GM12878 (cell line): ENCODE measurements around the gene AGAP1. TPM values are rescaled to one million over a fixed set of nuclear protein-coding genes. Genes with fewer than 3 reads are reported as not detected.

Experiments used
- CHD2 ChIP-seq: IDR thresholded peaks from 2 replicates; pipeline ENCODE4 v1.6.1; 2011; ENCODE audit warnings: low read depth, low read length, improper control_type of control experiment, borderline replicate concordance
- DPF2 ChIP-seq: fragments of 450-650 bp; IDR thresholded peaks from 2 replicates; pipeline ENCODE4 v1.6.1; 2017; ENCODE audit warnings: mild to moderate bottlenecking
- IRF4 ChIP-seq: IDR thresholded peaks from 2 replicates; pipeline ENCODE4 v1.6.1; 2011; ENCODE audit warnings: low read depth, low read length
- JUND ChIP-seq: IDR thresholded peaks from 2 replicates; pipeline ENCODE4 v1.6.1; 2012; ENCODE audit warnings: low read depth, mild to moderate bottlenecking, low read length, improper control_type of control experiment, moderate library complexity
- MYC ChIP-seq: IDR thresholded peaks from 2 replicates; pipeline ENCODE4 v1.6.1; 2011; ENCODE audit warnings: mild to moderate bottlenecking, low read length, moderate library complexity, inconsistent platforms; ENCODE audit not compliant: insufficient read depth, insufficient replicate concordance, insufficient read length, severe bottlenecking
- YY1 ChIP-seq: IDR thresholded peaks from 2 replicates; pipeline ENCODE4 v1.6.1; 2011; ENCODE audit warnings: low read depth, mild to moderate bottlenecking, low read length
- ZBTB40 ChIP-seq: fragments of 450-650 bp; IDR thresholded peaks from 2 replicates; pipeline ENCODE4 v1.6.1; 2016; ENCODE audit warnings: mild to moderate bottlenecking, moderate library complexity, borderline replicate concordance
- polyA plus RNA-seq, 11 experiments: library from polyadenylated mRNA; depleted of rRNA in 4 of 11; unstranded in 6 of 11; stranded (reverse) in 5 of 11; fragments of >200 nt; fragmentation: Nextera tagmentation in 4 of 11; fragmentation: Illumina TruSeq in 1 of 11; extraction: Ambion mirVana in 4 of 11; extraction: Trizol in 1 of 11; gene quantifications; 1 replicate in 1 of 11; 2 replicates in 10 of 11; pipeline versions ENCODE4 v1.2.1 to v1.2.3, GENCODE V29; 2011 to 2016; ENCODE audit warnings: inconsistent platforms in 2 of 11, missing spikeins in 2 of 11, low read depth in 1 of 11
- total RNA-seq, 4 experiments: library from RNA; depleted of rRNA in 3 of 4; stranded (reverse); fragments of >200 nt in 3 of 4; fragmentation: Illumina TruSeq in 1 of 4; extraction: Trizol in 1 of 4; gene quantifications; 2 replicates each; pipeline versions ENCODE4 v1.2.1 to v1.2.3, GENCODE V29; 2013 to 2021

The AGAP1 gene
- total and polyA plus RNA-seq, 10 of the 15 experiments (the other 5 are each of a cell fraction or from before 2014, with no cell fraction given) = 0.05 to 0.15 (median 0.06) TPM; not detected in 7

GRCh38 chr2:235968616-235969324 lies 474.9 kb downstream of the AGAP1 start (continued):
- TF ChIP-seq ZBTB40 (no peak), JUND (no peak), YY1 (no peak), IRF4 (no peak), DPF2 (no peak), CHD2 (no peak), MYC (no peak)
- TF ChIP-seq, all 136 proteins: peak for 0
